Testis (tissue), 3 donors: Measurements from ENCODE around the gene HOXB7. TPM values are rescaled to one million over a fixed set of nuclear protein-coding genes. Genes with fewer than 3 reads are reported as not detected.

Source experiments
- DNase-seq: peaks from one replicate; pipeline ENCODE4 v3.0.0-alpha.2; 2019
- H3K27ac ChIP-seq, 2 donors: fragments of 200-600 bp; sonication (generic); one replicate each; pipeline ENCODE4 v1.5.1; 2019
- H3K27me3 ChIP-seq: fragments of 200-600 bp; sonication (generic); one replicate; pipeline ENCODE4 v1.5.1; 2019
- H3K36me3 ChIP-seq: fragments of 200-600 bp; sonication (generic); one replicate; pipeline ENCODE4 v1.5.1; 2017; ENCODE audit warnings: low read depth; ENCODE audit errors: missing control alignments
- H3K4me1 ChIP-seq: fragments of 200-600 bp; sonication (generic); one replicate; pipeline ENCODE4 v1.5.1; 2019
- H3K4me3 ChIP-seq, 2 donors: fragments of 200-600 bp; sonication (generic); one replicate each; pipeline ENCODE4 v1.5.1; 2017 to 2019
- H3K9me3 ChIP-seq: fragments of 200-600 bp; sonication (generic); one replicate; pipeline ENCODE4 v1.5.1; 2017
- CTCF ChIP-seq, 3 experiments: fragments of 450-650 bp in 2 of 3; fragments of 200-600 bp in 1 of 3; sonication (generic) in 1 of 3; IDR thresholded peaks; one replicate each; pipeline ENCODE4 v1.5.1; 2016 to 2019; ENCODE audit warnings: antibody characterized with exemption in 3 of 3, mild to moderate bottlenecking in 2 of 3, moderate library complexity in 1 of 3
- POLR2A ChIP-seq: fragments of 450-650 bp; IDR thresholded peaks from one replicate; pipeline ENCODE4 v1.6.1; 2017; ENCODE audit warnings: antibody characterized with exemption, mild to moderate bottlenecking, moderate library complexity
- WGBS, 2 donors: methylation state at CpG; one replicate each; pipeline ENCODE4 v1.1.5; 2018; 5-methylcytosine and 5-hydroxymethylcytosine counted together
- intact Hi-C: fragments of 100-400 bp; cut with DNase I; formaldehyde crosslinking; loops from one replicate; pipeline ENCODE4 v1.15.1; 2023; ENCODE audit warnings: low total_unique reads
- polyA plus RNA-seq: library from polyadenylated mRNA; stranded (reverse); fragments of 350-450 nt; fragmentation: Illumina TruSeq; extraction: RNeasy Lipid Tissue Mini Kit (QIAGEN cat#74804); gene quantifications from one replicate; pipeline ENCODE4 v1.2.3, GENCODE V29; 2014; ENCODE audit warnings: low read depth, low replicate concordance; ENCODE audit not compliant: insufficient read depth
- total RNA-seq, 2 donors: library from RNA; depleted of rRNA; stranded (reverse); fragments of >200 nt; gene quantifications; one replicate each; pipeline ENCODE4 v1.2.3, GENCODE V29; 2016

The HOXB7 gene
- total and polyA plus RNA-seq, 3 donors from 2014 or later, result 2.8 to 4.4 (median 3.2) TPM

GRCh38 chr17:48567209-48567608, 43.6 kb downstream of the HOXB7 start:
- Histone ChIP-seq H3K27me3 (no peaks in the 10 kb centered on the region), H3K27ac (no peak overlapping the region), H3K4me3 (no peak overlapping the region), H3K4me1 (no peaks in the 10 kb centered on the region), H3K36me3 (no peaks in the 10 kb centered on the region), H3K9me3 (no peaks in the 10 kb centered on the region)
- TF ChIP-seq CTCF (IDR thresholded peaks at IDR 0.05), result no peak
- TF ChIP-seq POLR2A, result no peak
- intact Hi-C loops, result no loop called here
- no peak for DNase-seq
- 63 to 83% methylated on average over 2 to 6 of the region's 6 CpGs for WGBS, 2 donors

- intact Hi-C loops, result no loop called here
- TF ChIP-seq POLR2A, result no peak
- no peak for TF ChIP-seq CTCF (IDR thresholded peaks at IDR 0.05)
- Histone ChIP-seq H3K27ac (no peak overlapping the region), H3K27me3 (no peaks in the 10 kb centered on the region), H3K9me3 (no peaks in the 10 kb centered on the region), H3K4me1 (no peaks in the 10 kb centered on the region), H3K36me3 (no peaks in the 10 kb centered on the region), H3K4me3 (no peak overlapping the region)
- DNase-seq, result no peak
- 46 to 50% methylated on average over 2 of the region's 2 CpGs for WGBS, 2 donors
Observed at GRCh38 chr17:48566717-48567116, 44.1 kb downstream of the HOXB7 start.

GRCh38 chr17:48565925-48566710, 44.7 kb downstream of the HOXB7 start:
- WGBS, 2 donors, result 67 to 70% methylated on average over 4 of the region's 4 CpGs
- intact Hi-C loops, result no loop called here
- Histone ChIP-seq H3K4me3 (no peak overlapping the region), H3K27ac (no peak overlapping the region), H3K36me3 (no peaks in the 10 kb centered on the region), H3K4me1 (no peaks in the 10 kb centered on the region), H3K27me3 (no peaks in the 10 kb centered on the region), H3K9me3 (no peaks in the 10 kb centered on the region)
- DNase-seq, result no peak
- no peak for TF ChIP-seq CTCF (IDR thresholded peaks at IDR 0.05)
- no peak for TF ChIP-seq POLR2A

GRCh38 chr17:48565022-48565554, 45.7 kb downstream of the HOXB7 start:
- Histone ChIP-seq H3K27ac (no peak overlapping the region), H3K9me3 (no peaks in the 10 kb centered on the region), H3K4me1 (no peaks in the 10 kb centered on the region), H3K4me3 (no peak overlapping the region), H3K36me3 (no peaks in the 10 kb centered on the region), H3K27me3 (no peaks in the 10 kb centered on the region)
- no peak for DNase-seq
- intact Hi-C loops, result no loop called here
- WGBS, 2 donors, result 38 to 43% methylated on average over 2 of the region's 2 CpGs
- no peak for TF ChIP-seq CTCF (IDR thresholded peaks at IDR 0.05)
- TF ChIP-seq POLR2A, result no peak
